GM12878 (cell line): ENCODE data around the gene TRIM41. TPM values are rescaled to one million over a fixed set of nuclear protein-coding genes. Genes with fewer than 3 reads are reported as not detected.

ENCODE experiments used
- ATAC-seq: fragments of 200-7000 bp; cut with Tn5 transposase; 3 replicates; pipeline ENCODE4 v1.9.1; 2020; ENCODE audit warnings: mild to moderate bottlenecking, moderate library complexity
- BruUV-seq: library from RNA; stranded (reverse); fragments of 400-500 nt; replicated peaks from 2 replicates; lab custom pipeline; 2021; lab: Mats Ljungman, UMichigan
- CTCF ChIA-PET: fragments of 300-600 bp; sonication (Branson Sonifier 250); formaldehyde crosslinking; extraction: SDS; loops from one replicate; lab custom pipeline; 2021; ENCODE audit warnings: inconsistent platforms; lab: Yijun Ruan, JAX
- POLR2A ChIA-PET: fragments of 350-600 bp; formaldehyde crosslinking; extraction: SDS; loops from one replicate; lab custom pipeline; 2021; ENCODE audit warnings: inconsistent platforms; lab: Charles Lee
- RAD21 ChIA-PET: fragments of 300-600 bp; sonication (Branson Sonifier 250); formaldehyde crosslinking; loops from one replicate; lab custom pipeline; 2023; ENCODE audit warnings: antibody characterized with exemption; ENCODE audit not compliant: unreplicated experiment; lab: Charles Lee
- SMC1A ChIA-PET: fragments of 300-600 bp; sonication (Branson Sonifier 250); formaldehyde crosslinking; loops from one replicate; lab custom pipeline; 2023; ENCODE audit not compliant: unreplicated experiment, uncharacterized antibody; lab: Charles Lee
- DNase-seq: peaks from one replicate; pipeline ENCODE4 v3.0.0-alpha.2; 2011; ENCODE audit warnings: low read depth, low spot score
- FAIRE-seq: peaks from 3 replicates; lab custom pipeline; 2011; peaks lifted over from hg19 to GRCh38; lab: Jason Lieb, UNC
- H2AFZ ChIP-seq: 2 replicates; pipeline ENCODE4 v1.6.0; 2011; ENCODE audit warnings: low read depth, low read length, control low read depth; ENCODE audit not compliant: control insufficient read depth
- H3K27ac ChIP-seq: 2 replicates; pipeline ENCODE4 v1.5.1; 2011; ENCODE audit warnings: control low read depth; ENCODE audit not compliant: control insufficient read depth, insufficient read depth
- H3K27me3 ChIP-seq, 2 experiments: replicated peaks in 1 of 2; 2 replicates each; pipeline versions ENCODE4 v1.6.0 to v1.6.1; 2011; ENCODE audit warnings: low read length in 1 of 2; ENCODE audit not compliant: control insufficient read depth in 2 of 2, insufficient read depth in 2 of 2
- H3K36me3 ChIP-seq, 2 experiments: 2 replicates each; pipeline ENCODE4 v1.5.1; 2011; ENCODE audit warnings: low read length in 1 of 2; ENCODE audit not compliant: control insufficient read depth in 2 of 2, insufficient read depth in 2 of 2
- H3K4me1 ChIP-seq: 2 replicates; pipeline ENCODE4 v1.6.1; 2011; ENCODE audit warnings: mild to moderate bottlenecking, low read length, moderate library complexity, mixed read lengths; ENCODE audit not compliant: control insufficient read depth, insufficient read depth
- H3K4me2 ChIP-seq: 2 replicates; pipeline ENCODE4 v1.6.0; 2011; ENCODE audit warnings: control low read depth; ENCODE audit not compliant: control insufficient read depth, insufficient read depth
- H3K4me3 ChIP-seq: fragments of 200-600 bp; sonication (generic); 2 replicates; pipeline ENCODE4 v1.5.1; 2016
- H3K79me2 ChIP-seq: 2 replicates; pipeline ENCODE4 v1.6.0; 2011; ENCODE audit warnings: low read length; ENCODE audit not compliant: control insufficient read depth, insufficient read depth
- H3K9ac ChIP-seq: 2 replicates; pipeline ENCODE4 v1.8.0; 2011; ENCODE audit warnings: low read length, control low read depth, mixed read lengths; ENCODE audit not compliant: control insufficient read depth, insufficient read depth
- H3K9me3 ChIP-seq: replicated peaks from 3 replicates; pipeline ENCODE4 v1.5.1; 2011; ENCODE audit warnings: mild to moderate bottlenecking, low read length; ENCODE audit not compliant: control insufficient read depth, insufficient read depth
- H4K20me1 ChIP-seq: 2 replicates; pipeline ENCODE4 v1.6.0; 2011; ENCODE audit not compliant: control insufficient read depth, insufficient read depth
- KDM1A ChIP-seq: fragments of 200-600 bp; sonication (generic); IDR thresholded peaks from 2 replicates; pipeline ENCODE4 v1.6.1; 2016; ENCODE audit warnings: borderline replicate concordance
- KLF5 ChIP-seq: fragments of 450-650 bp; IDR thresholded peaks from 2 replicates; pipeline ENCODE4 v1.6.1; 2014; ENCODE audit warnings: mild to moderate bottlenecking; ENCODE audit not compliant: partially characterized antibody
- NR2F1 ChIP-seq: fragments of 450-650 bp; conservative IDR thresholded peaks from 2 replicates; pipeline ENCODE4 v1.6.1; 2017; ENCODE audit warnings: mild to moderate bottlenecking
- POLR2A ChIP-seq: IDR thresholded peaks from 2 replicates; pipeline ENCODE4 v1.6.1; 2011; ENCODE audit warnings: low read depth, mild to moderate bottlenecking, low read length
- POU2F2 ChIP-seq: IDR thresholded peaks from 3 replicates; pipeline ENCODE4 v1.6.1; 2011; ENCODE audit warnings: low read depth, mild to moderate bottlenecking, low read length, borderline replicate concordance
- SREBF2 ChIP-seq: IDR thresholded peaks from 2 replicates; pipeline ENCODE4 v1.6.1; 2012; ENCODE audit warnings: mild to moderate bottlenecking, low read length
- TCF7 ChIP-seq: IDR thresholded peaks from 2 replicates; pipeline ENCODE4 v1.6.1; 2014; ENCODE audit warnings: antibody characterized with exemption, borderline replicate concordance
- ZNF207 ChIP-seq: fragments of 450-650 bp; IDR thresholded peaks from 2 replicates; pipeline ENCODE4 v1.6.1; 2014; ENCODE audit warnings: antibody characterized with exemption, mild to moderate bottlenecking, borderline replicate concordance
- ZNF384 ChIP-seq: IDR thresholded peaks from 2 replicates; pipeline ENCODE4 v1.6.1; 2012; ENCODE audit warnings: low read depth, mild to moderate bottlenecking, low read length, improper control_type of control experiment, borderline replicate concordance
- WGBS: methylation state at CpG from one replicate; pipeline ENCODE4 v1.1.6; 2016; ENCODE audit warnings: low lambda C conversion rate; ENCODE audit not compliant: insufficient replicate concordance, insufficient coverage; ENCODE audit errors: missing lambda C conversion rate; 5-methylcytosine and 5-hydroxymethylcytosine counted together
- in situ Hi-C: fragments of 300-500 bp; cut with MboI; formaldehyde crosslinking; loops from 9 replicates; pipeline ENCODE4 v1.14.3; 2018; ENCODE audit warnings: mixed read lengths
- intact Hi-C: fragments of 100-400 bp; cut with micrococcal nuclease; formaldehyde crosslinking; loops from one replicate; pipeline ENCODE4 v1.14.2; 2022; ENCODE audit not compliant: unreplicated experiment
- polyA plus RNA-seq, 11 experiments: library from polyadenylated mRNA; depleted of rRNA in 4 of 11; unstranded in 6 of 11; stranded (reverse) in 5 of 11; fragments of >200 nt; fragmentation: Nextera tagmentation in 4 of 11; fragmentation: Illumina TruSeq in 1 of 11; extraction: Ambion mirVana in 4 of 11; extraction: Trizol in 1 of 11; gene quantifications; 1 replicate in 1 of 11; 2 replicates in 10 of 11; pipeline versions ENCODE4 v1.2.1 to v1.2.3, GENCODE V29; 2011 to 2016; ENCODE audit warnings: inconsistent platforms in 2 of 11, missing spikeins in 2 of 11, low read depth in 1 of 11
- total RNA-seq, 4 experiments: library from RNA; depleted of rRNA in 3 of 4; stranded (reverse); fragments of >200 nt in 3 of 4; fragmentation: Illumina TruSeq in 1 of 4; extraction: Trizol in 1 of 4; gene quantifications; 2 replicates each; pipeline versions ENCODE4 v1.2.1 to v1.2.3, GENCODE V29; 2013 to 2021

Gene TRIM41
- total and polyA plus RNA-seq, 10 of the 15 experiments (the other 5 are each of a cell fraction or from before 2014, with no cell fraction given): 1.0 to 28.9 (median 10.6) TPM

DNA sequence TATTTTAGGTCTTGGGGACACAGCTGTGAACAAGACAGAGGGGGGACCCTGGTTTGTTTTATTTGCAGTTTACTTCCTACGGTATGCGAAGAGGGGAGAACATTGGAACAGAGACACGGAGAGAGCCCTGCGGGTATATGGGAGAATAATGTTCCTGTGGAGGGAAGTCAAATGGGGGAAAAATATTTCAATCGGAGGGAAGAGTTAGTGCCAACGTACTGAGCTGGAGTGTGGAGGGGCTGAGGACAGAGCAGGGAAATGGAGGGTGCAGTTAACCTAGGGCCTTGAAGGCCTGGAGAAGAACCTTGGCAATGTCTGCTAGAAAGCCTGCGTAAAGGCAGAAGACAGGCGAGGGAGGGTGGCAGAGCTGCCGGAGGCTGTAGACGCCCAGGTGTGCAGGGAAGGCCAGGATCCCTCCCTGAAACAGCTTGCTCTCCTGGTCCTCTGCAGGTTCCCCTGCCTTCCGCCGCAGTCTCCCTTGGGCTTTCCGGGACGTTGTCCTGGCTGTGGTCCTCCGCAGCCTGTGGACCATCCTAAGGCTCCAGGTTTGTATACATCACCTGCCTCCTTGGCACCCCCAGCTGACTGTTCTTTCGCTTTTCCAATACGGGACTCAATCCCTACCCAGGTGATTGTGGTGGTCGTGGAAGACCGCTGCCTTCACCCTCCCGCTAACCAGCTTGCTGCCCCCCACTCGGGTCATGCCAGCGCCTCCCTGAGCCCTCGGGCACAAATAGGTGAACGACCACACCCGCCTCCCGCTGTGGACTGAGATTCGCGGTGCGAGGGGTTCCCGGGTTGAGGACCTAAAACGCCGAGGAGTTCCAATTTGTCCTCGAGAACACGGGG lies 22.6 kb downstream of the TRIM41 start:
- no peak for FAIRE-seq
- CTCF ChIA-PET: interaction anchor here (0.7 to 3.5 kb wide), 4 partner anchors 14 to 61 kb away, joined by 3 to 12 read pairs (median 4); partner anchors contain the start of gene TRIM41
- RAD21 ChIA-PET: interaction anchor here (0.8 to 1.6 kb wide), 3 partner anchors 22 to 38 kb away, joined by 3 to 5 read pairs (median 3); partner anchors contain the start of gene TRIM41

More for the DNA sequence above, 22.6 kb downstream of the TRIM41 start:
- no peaks in the 10 kb centered on the region for H3K27me3 ChIP-seq
- intact Hi-C loops (loop anchor here (2.0 kb wide), 1 partner anchor 15 kb away; the partner anchor contains the start of gene TRIM52), in situ Hi-C loops (no loop called here)
- H3K4me3 ChIP-seq: peak overlapping the region; percentile 98
- peaks cover 10 to 18% of the 10 kb centered on the region in 2 experiments for H3K36me3 ChIP-seq
- no peaks in the 10 kb centered on the region for H3K9me3 ChIP-seq
- H3K4me1 ChIP-seq: peaks cover 24% of the 10 kb centered on the region
- ATAC-seq (peak; percentile 1; the same call in 2 of the 3 replicates), DNase-seq (no peak)
- H2AFZ ChIP-seq: peak overlapping the region; percentile 79
- POLR2A ChIA-PET: interaction anchor here (0.6 to 3.7 kb wide), 5 partner anchors 15 to 61 kb away, joined by 4 to 36 read pairs (median 13); partner anchors contain the start of genes TRIM41 and TRIM52
- WGBS: 3% methylated on average over 32 of the region's 34 CpGs
- H3K4me2 ChIP-seq: peak overlapping the region; percentile 95
- H4K20me1 ChIP-seq: peaks cover 7% of the 10 kb centered on the region; the same call in 1 of the 2 replicates
- peaks cover 89% of the 10 kb centered on the region for H3K79me2 ChIP-seq
- H3K9ac ChIP-seq: peak overlapping the region; percentile 88
- peak overlapping the region; percentile 92 for H3K27ac ChIP-seq
- no TSS peak for BruUV-seq
- no peak for TF ChIP-seq KDM1A
- no peak for TF ChIP-seq ZNF384
- 0 out of 2 replicates have a peak, but pooled peaks have one; percentile 46 for TF ChIP-seq ZNF207
- 0 out of 3 replicates have a peak, but pooled peaks have one; percentile 12 for TF ChIP-seq POU2F2
- no peak for TF ChIP-seq KLF5
- 0 out of 2 replicates have a peak, but pooled peaks have one; percentile 7 for TF ChIP-seq SREBF2
- TF ChIP-seq TCF7: no peak
- no peak for TF ChIP-seq NR2F1
- TF ChIP-seq POLR2A: peak; percentile 49; the same call in 1 of the 2 replicates
- SMC1A ChIA-PET: interaction anchor here (0.6 to 2.2 kb wide), 7 partner anchors 9 to 1622 kb away, joined by 3 to 6 read pairs (median 5); partner anchors contain the start of genes HNRNPH1 and TRIM41
